Femur (tissue), 1 donor: ENCODE results near the gene SLC25A24.
"Not testable (repeated sequence)": the region's sequence is repeated elsewhere in the genome, so short reads cannot be mapped to it uniquely, and the experiment has no call there.

Experiments used
- DNase-seq: peaks from one replicate; pipeline ENCODE4 v3.0.0-alpha.2; 2017

The SLC25A24 gene

DNA sequence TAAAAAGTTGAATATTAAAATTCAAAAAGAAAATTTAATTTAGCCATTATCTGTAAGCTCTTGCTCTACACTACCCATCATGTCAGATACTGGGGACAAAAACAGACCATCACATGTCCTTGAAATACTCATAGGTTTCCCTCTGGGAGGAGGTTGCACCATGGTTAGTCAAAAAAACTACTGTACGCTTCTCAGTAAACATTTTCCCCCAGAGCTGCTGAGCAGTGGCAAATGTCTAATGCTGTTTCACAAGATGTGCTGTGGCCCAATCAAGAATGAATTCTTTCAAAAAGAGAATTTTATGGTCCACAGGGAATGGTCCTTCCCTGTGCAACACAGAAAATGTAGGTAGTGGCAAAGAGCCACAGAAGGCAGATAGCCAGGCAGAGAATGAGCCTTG lies 6.1 kb downstream of the SLC25A24 start:
- DNase-seq = no peak

DNA sequence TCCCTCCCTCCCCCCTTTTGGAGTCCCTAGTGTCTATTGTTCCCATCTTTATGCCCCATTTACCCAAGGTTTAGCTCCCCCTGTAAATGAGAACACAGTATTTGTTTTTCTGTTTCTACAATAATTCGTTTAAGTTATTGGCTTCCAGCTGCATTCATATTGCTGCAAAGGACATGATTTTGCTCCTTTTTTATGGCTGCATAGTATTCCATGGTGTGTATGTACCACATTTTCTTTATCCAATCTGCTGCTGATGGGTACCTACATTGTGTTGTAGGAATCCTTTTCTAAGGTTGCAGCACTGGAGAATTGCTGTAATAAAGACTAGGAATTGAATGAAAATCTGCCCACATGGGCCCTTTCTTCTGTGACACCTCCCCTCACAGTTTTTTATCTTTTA lies 6.8 kb downstream of the SLC25A24 start:
- DNase-seq = no peak

DNA sequence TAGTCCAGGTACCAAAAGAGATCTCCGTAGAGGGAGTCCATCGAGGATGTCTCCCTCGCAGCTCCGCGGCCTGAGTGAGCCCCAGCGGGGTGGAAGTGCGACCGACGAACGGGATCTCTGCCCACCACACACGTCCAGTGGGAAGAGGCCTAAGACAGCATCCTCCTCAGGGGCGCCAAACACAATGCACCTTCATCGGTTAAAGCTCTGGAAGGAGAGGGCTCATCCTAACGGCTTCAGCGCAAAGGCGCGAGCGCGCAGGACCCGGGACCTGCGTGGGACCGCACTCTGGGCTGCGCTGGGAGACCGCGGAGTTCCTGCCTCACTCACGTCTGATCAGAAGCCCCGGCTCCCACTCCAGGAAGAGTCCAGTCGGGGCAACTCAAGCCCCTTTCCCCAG lies 7.6 kb downstream of the SLC25A24 start:
- DNase-seq = no peak

DNA sequence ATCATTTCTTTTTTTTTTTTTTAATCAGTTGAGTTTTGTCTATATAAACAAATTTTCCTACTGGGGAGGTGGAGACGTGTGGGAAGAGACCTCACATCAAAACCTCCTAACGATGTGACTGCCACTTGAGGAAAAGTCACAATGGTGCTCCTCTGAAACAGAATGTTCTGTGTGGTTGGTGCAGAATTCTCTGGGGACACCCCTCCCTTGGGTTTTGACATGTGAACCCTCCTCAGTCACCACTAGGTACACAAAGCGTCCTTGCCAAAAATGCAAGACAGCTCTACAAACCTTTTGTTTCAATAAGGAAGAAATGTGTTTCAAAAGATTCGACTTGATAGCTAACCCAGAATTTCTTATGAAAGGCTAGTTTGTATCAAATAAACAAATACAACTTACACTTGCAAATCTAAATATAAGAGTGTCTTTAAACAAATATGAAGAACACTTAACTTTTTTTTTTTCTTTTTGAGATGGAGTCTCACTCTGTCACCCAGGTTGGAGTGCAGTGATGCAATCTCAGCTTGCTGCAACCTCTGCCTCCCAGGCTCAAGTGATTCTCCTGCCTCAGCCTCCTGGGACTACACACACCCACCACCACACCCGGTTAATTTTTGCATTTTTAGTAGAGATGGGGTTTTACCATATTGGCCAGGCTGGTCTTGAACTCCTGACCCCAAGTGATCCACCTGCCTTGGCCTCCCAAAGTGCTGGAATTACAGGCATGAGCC lies 9.3 kb downstream of the SLC25A24 start:
- DNase-seq = no peak

DNA sequence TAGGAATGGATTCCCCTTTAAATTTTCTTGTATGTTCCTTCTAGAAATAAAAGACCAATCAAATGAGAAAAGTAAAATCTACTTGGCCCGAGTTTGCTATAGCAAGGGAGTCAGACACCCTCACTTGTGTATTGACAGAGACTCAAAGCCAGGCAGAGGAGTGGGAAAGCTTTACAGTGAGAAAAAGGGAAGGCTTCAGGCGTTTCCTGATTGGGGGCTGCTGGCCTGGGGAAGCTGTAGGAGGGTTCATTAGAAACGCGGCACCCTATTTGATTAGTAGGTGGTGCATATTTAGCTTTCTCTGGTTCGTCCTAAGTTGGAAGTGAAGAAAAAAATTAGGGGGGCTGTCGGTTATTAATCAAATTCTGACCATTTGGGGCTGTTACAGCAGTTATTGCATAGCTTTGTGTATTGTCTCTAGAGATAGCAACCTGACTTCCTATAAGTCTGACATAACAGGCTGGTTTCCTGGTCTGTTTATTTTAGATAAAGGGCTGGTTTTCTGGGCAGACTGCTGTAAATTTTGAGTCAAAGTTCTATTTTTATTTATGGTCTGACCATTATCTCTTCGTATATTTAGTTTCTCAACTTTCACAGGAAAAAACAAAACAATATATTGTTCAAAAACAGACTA lies 10.0 kb downstream of the SLC25A24 start:
- no peak for DNase-seq

DNA sequence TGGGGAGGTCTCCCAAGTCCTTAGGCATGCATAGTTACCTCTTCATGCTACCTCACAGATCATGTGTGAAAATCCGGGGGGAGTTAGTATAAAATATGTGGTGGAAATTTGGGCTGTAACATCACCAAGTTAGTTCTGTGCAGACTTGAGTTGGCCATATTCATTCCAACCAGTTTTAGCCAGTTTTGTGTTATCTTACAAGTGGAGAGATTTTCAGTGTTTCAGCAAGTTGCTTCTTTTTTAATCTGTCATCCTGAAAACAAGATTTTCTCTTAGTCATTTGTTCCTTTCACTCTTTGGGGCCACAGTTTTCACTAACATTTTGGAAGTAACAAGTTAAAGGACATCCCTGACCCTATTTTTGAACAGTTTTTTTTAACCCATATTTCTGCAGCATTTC lies 11.3 kb downstream of the SLC25A24 start:
- DNase-seq = no peak

DNA sequence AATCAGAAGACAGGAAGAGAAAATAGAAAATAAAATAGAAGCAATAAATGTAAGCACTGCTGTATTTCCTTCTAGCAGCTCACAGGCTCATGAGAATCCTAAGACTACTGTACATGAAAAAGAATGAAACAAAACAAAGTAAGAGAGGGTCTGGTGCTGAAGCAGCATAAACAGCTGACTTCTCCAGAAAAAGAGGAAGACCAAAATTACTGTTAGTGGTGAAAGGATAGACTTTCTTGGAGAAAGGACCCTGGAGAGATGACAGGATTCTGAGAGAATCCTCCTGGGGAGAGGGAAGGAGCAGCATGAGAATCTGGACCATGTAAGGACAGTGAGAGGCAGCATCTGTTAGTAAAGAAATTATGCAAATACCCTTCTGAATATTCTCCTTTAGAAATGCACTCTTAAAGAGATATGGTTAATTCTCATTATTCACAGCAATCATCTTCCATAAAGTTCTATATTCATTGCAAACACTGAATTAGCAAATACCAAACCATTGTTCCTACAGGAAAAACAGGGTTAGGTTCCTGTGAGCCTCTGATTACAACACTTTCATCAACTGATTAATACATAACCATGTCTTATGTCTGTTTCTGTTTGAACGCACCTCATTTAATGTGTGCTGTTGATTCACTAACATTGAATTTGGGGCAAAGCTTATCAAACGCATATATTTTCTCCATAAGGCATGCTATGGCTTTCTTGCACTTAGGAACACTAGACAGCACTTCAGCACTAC lies 17.0 kb downstream of the SLC25A24 start:
- no peak for DNase-seq

DNA sequence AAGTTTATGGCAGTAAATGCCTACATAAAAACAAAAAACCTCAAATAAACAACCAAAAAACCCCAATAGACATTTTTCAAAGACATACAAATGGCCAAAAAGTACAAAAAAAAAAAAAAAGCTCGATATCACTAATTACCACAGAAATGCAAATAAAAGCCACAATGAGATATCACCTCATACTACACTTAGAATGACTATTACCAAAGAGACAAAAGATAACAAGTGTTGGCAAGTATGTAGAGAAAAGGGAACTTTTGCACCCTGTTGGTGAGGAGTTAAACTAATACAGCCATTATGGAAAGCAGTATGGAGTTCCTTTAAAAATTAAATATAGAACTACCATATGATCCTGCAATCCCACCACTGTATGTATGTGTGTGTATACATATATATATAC lies 21.1 kb downstream of the SLC25A24 start:
- no peak for DNase-seq

DNA sequence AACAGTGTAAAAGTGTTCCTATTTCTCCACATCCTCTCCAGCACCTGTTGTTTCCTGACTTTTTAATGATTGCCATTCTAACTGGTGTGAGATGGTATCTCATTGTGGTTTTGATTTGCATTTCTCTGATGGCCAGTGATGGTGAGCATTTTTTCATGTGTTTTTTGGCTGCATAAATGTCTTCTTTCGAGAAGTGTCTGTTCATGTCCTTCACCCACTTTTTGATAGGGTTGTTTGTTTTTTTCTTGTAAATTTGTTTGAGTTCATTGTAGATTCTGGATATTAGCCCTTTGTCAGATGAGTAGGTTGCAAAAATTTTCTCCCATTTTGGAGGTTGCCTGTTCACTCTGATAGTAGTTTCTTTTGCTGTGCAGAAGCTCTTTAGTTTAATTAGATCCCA lies 37.7 kb downstream of the SLC25A24 start:
- DNase-seq = not testable (repeated sequence)

DNA sequence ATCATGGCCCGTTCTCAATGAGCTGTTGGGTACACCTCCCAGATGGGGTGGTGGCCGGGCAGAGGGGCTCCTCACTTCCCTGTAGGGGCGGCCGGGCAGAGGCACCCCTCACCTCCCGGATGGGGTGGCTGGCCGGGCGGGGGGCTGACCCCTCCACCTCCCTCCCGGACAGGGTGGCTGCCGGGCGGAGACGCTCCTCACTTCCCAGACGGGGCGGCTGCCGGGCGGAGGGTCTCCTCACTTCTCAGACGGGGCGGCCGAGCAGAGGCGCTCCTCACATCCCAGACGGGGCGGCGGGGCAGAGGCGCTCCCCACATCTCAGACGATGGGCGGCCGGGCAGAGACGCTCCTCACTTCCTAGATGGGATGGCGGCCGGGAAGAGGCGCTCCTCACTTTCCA lies 40.2 kb downstream of the SLC25A24 start:
- not testable (repeated sequence) for DNase-seq

DNA sequence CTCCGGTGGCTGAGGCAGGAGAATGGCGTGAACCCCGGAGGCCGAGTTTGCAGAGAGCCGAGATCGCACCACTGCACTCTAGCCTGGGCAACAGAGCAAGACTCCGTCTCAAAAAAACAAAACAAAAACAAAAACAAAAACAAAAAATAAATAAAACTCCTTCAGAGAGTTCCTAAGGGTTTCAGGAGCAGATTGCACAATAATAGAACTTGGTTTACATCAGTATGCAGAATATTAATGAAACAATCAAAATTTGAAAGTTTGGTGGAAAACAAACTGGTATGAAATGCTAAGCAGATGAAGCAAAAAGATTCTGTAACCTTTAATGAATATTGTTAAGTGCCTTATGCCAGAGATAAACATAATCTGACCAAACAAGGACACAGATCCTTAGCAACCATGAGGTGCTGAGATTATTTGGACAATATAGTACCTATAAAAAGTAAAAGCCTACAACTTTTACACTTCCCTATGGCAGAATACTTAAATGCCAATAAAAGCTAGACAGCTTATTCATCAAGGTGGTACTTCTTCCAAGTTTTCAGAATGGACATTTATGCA lies 41.2 kb downstream of the SLC25A24 start:
- no peak for DNase-seq

DNA sequence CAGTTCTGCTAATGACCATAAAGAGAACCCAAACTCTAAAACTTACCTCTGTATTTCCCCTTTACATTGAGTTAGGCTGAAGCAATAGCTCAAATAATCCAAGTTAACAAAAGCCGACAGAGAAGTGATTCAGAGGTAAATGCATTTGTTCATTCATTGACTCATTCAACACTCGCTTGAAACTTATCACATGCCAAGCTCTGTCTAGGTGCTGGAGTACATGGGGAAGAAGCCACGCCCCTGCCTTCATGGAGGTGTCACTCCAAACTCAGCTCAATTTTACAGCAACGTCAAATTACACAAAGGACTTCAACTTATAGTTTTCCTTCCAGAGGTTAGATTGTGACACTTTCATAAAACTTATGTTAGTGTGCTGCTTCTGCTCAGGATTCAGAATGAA lies 45.8 kb downstream of the SLC25A24 start:
- DNase-seq = no peak

DNA sequence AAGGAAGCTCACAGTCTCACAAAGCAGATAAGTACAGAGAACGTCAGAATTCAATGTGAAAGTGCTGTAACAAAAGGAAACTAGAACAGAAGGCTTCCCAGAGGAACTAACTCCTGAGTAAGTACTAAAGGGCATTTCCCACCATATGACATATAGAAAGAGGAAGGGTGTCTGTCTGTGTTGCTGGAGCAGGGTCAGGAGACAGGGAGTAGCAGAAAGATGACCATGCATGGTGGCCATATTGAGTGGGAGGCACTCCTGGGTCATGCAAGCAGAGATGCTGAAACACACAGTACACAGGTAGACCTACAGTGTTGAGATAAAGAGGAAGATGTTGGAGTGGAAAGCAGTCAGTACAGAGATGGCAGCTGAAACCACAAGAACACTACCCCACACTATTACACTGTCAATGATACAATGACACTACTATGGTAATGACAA lies 47.3 kb downstream of the SLC25A24 start:
- DNase-seq = no peak

DNA sequence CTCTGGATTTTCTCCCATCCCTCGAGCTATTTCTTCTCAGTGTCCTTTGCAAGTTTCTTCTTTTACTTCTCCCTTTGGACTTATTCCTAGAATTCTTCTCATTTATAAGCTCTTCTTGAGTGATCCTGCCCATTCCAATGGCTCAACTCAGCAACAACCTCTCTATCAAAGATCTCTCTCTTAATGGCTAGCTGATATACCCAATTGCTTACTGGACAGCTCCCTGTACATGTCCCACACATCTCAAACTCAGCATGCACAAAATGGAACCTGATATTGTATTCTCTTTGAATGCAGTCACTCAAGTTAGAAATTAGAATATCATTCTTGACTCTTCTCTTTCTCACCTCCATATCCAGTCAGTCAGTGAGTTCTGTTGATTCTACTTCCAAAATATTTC lies 48.6 kb downstream of the SLC25A24 start:
- DNase-seq = no peak

DNA sequence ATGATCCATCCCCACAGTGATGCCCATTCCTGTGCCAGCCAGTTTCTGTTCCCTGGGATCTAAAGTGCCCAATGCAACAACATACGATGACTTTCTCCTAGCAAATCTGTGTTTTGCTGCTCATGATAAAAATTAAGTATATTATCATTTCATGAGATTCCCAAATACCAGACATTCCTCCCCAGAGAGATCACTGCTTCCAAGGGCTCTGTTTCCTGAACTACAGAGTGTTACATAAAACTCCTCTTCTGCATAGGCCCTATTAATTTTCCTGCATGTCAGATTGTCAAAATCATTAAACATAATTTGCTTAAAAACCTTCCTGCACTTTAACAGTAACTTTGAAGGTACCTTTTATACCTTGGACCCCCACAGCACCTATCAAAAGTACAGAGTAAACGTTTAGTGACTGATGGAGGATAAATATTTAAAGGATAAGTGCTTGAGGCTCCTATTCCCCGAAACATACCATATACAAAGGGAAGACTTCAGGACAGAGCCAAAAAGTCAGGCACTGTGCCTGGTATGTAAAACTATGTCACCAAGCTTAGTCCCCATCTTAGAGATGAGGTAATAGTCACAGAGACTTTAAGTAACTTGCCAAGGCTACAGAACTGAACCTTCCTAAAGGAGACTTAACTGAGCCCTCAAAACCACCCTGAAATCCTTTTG lies 50.2 kb downstream of the SLC25A24 start:
- DNase-seq = no peak

DNA sequence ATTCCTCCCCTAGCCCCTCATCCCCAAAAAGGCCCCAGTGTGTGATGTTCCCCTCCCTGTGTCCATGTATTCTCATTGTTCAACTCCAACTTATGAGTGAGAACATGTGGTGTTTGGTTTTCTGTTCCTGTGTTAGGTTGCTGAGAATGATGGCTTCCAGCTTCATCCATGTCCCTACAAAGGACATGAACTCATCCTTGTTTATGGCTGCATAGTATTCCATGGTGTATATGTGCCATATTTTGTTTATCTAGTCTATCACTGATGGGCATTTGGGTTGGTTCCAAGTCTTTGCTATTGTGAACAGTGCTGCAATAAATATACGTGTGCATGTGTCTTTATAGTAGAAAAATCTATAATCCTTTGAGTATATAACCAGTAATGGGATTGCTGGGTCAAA lies 55.6 kb downstream of the SLC25A24 start:
- not testable (repeated sequence) for DNase-seq

DNA sequence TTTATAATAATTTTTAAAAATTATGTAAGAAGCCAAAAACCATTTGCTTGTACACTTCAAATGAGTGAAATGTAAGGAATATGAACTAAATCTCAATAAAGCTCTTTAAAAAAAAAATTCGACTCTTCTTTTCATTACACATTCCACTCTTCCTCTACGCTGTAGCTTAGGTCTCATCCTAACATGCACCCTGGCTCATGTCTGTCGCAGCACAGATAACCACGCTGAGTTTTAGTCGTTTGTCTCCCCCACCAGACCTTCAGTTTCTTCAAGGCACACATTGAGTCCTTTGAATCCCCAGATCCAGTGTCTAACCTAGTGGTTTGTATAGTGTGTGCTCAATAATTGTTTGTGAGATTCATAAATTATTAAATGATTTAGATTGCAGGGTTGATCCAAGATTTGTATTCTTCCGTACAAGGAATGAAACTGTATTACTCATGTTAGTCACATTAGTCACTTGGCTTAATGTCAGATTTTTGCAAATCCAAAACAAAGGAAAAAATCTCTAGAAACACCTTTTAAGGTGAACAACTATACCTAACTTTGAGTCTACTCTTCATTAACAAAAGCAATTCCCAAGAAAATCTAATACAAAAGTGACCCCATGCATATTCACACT lies 57.3 kb downstream of the SLC25A24 start:
- DNase-seq = no peak

DNA sequence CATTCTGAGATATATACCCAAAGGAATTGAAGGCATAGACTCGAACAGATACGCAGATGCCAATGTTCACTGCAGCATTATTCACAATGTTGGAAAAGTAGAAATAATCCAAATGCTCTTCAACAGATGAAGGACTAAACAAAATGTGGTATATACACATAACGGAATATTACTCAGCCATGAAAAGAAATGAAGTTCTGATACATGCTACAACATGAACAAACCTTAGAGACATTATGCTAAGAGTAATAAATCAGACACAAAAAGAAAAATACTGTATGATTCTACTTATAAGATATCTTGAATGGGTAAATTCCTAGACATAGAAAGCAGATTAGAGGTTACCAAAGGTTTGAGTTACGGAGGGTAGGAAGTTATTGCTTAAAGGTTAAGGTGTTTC lies 57.9 kb downstream of the SLC25A24 start:
- no peak for DNase-seq

DNA sequence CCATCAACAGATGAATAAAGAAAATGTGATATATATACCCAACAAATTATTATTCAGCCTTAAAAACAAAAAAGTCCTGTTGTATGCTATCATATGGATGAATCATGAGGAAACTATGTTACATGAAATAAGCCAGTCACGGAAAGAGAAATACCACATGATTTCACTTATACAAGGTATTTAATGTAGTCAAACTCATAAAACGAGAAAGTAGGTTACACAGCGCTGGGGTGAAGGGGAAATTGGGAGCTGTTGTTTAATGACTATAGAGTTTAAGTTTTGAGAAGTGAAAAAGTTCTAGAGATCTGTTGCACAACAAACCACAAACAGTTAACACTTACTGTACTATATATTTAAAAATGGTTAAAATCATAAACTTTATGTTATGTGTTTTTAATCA lies 58.5 kb downstream of the SLC25A24 start:
- DNase-seq = no peak

DNA sequence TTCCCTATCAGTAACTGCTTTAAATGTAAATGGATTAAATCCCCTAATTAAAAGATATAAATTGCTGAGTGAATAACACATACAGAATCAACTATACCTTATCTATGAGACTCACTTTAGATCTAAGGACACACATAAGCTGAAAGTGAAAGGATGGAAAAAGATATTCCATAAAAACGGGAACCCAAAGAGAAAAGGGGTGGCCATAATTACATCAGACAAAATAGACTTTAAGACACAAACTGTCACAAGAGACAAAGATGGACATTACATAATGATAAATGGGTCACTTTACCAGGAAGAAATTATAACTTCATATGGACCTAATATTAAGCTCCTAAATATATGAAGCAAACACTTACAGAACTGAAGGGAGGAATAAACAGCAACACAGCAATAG lies 59.2 kb downstream of the SLC25A24 start:
- no peak for DNase-seq

DNA sequence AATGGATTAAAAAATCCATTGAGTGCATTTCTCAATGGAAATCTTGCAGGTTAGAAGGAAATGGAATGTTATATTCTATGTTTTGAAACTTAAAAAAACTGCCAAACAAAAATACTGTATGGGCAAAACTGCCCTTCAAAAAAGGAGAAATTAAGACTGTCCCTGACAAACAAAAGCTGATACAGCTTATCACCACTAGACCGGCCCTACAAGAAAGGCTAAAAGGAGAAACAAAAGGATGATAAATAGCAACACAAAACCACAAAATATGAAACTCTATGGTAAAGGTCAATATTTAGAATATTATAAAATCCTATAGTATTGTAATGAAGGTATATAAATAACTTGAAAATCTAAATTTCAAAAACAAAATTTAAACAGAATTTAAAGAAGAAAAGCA lies 60.0 kb downstream of the SLC25A24 start:
- DNase-seq = no peak

DNA sequence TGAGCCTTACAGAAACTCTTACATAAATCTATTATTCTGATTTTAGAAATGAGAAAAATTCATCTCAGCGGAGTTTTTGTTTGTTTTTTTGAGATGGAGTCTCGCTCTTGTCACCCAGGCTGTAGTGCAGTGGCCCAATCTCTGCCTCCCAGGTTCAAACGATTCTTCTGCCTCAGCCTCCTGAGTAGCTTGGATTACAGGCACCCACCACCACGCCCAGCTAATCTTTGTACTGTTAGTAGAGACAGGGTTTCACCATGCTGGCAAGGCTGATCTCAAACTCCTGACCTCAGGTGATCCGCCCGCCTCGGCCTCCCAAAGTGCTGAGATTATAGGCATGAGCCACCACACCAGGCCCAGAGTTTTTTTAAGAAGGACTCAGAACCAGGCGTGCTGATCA lies 60.6 kb downstream of the SLC25A24 start:
- DNase-seq = not testable (repeated sequence)

DNA sequence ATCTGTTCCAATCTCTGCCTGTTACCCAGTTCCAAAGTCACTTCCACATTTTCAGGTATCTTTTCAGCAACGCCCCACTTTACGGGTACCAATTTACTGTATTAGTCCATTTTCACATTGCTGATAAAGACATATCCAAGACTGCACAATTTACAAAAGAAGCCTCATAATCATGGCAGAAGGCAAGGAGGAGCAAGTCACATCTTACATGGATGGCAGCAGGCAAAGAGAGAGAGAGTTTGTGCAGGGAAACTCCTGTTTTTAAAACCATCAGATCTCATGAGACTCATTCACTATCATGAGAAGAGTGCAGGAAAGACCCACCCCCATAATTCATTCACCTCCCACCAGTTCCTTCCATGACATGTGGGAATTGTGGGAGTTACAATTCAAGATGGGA lies 67.0 kb downstream of the SLC25A24 start:
- DNase-seq = not testable (repeated sequence)
